H9 (cell line): ENCODE results near the gene KCMF1. TPM values are rescaled to one million over a fixed set of nuclear protein-coding genes. Genes with fewer than 3 reads are reported as not detected.

Experiments used
- DNase-seq: peaks from one replicate; pipeline ENCODE4 v3.0.0-alpha.2; 2017
- H2AFZ ChIP-seq: one replicate; pipeline ENCODE4 v1.6.1; 2013; ENCODE audit warnings: mild to moderate bottlenecking, low read length, control low read depth, moderate library complexity
- H2AK5ac ChIP-seq: 2 replicates; pipeline ENCODE4 v1.6.1; 2013; ENCODE audit warnings: low read length, control low read depth, mixed read lengths; ENCODE audit not compliant: insufficient read length
- H2BK120ac ChIP-seq: one replicate; pipeline ENCODE4 v1.6.1; 2013; ENCODE audit warnings: low read depth, mild to moderate bottlenecking, low read length, control low read depth, inconsistent platforms; ENCODE audit not compliant: poor library complexity, severe bottlenecking
- H2BK12ac ChIP-seq: 2 replicates; pipeline ENCODE4 v1.6.1; 2013; ENCODE audit warnings: low read length, control low read depth, mixed read lengths, low read depth; ENCODE audit not compliant: insufficient read length
- H2BK15ac ChIP-seq: 2 replicates; pipeline ENCODE4 v1.6.1; 2013; ENCODE audit warnings: low read depth, low read length, control low read depth
- H2BK20ac ChIP-seq: one replicate; pipeline ENCODE4 v1.6.1; 2013; ENCODE audit warnings: low read depth, mild to moderate bottlenecking, low read length, control low read depth, inconsistent platforms; ENCODE audit not compliant: poor library complexity, severe bottlenecking
- H2BK5ac ChIP-seq: 2 replicates; pipeline ENCODE4 v1.6.1; 2013; ENCODE audit warnings: low read length, control low read depth, mixed read lengths; ENCODE audit not compliant: insufficient read length
- H3K14ac ChIP-seq: 2 replicates; pipeline ENCODE4 v1.6.1; 2013; ENCODE audit warnings: low read length, control low read depth; ENCODE audit not compliant: insufficient read depth
- H3K18ac ChIP-seq: 2 replicates; pipeline ENCODE4 v1.6.1; 2013; ENCODE audit warnings: low read depth, mild to moderate bottlenecking, mixed read lengths, low read length, control low read depth; ENCODE audit not compliant: insufficient read length
- H3K23ac ChIP-seq: 2 replicates; pipeline ENCODE4 v1.6.1; 2013; ENCODE audit warnings: low read length, control low read depth, mixed read lengths, low read depth; ENCODE audit not compliant: insufficient read length
- H3K23me2 ChIP-seq: 2 replicates; pipeline ENCODE4 v1.6.1; 2013; ENCODE audit warnings: low read depth, mild to moderate bottlenecking, mixed read lengths, low read length, control low read depth; ENCODE audit not compliant: insufficient read length, poor library complexity, severe bottlenecking
- H3K27ac ChIP-seq: 2 replicates; pipeline ENCODE4 v1.5.1; 2013; ENCODE audit warnings: low read length, control low read depth, mixed read lengths, low read depth; ENCODE audit not compliant: insufficient read length
- H3K27me3 ChIP-seq: 2 replicates; pipeline ENCODE4 v1.6.1; 2013; ENCODE audit warnings: low read length, control low read depth, inconsistent platforms; ENCODE audit not compliant: insufficient read depth
- H3K4ac ChIP-seq: 2 replicates; pipeline ENCODE4 v1.6.1; 2013; ENCODE audit warnings: low read depth, mild to moderate bottlenecking, control low read depth, inconsistent platforms, low read length, moderate library complexity
- H3K4me1 ChIP-seq: 2 replicates; pipeline ENCODE4 v1.6.1; 2013; ENCODE audit warnings: low read length, control low read depth, inconsistent platforms; ENCODE audit not compliant: insufficient read depth
- H3K4me2 ChIP-seq: 2 replicates; pipeline ENCODE4 v1.6.1; 2013; ENCODE audit warnings: low read length, control low read depth, mixed read lengths; ENCODE audit not compliant: insufficient read length, insufficient read depth
- H3K56ac ChIP-seq: 2 replicates; pipeline ENCODE4 v1.6.1; 2013; ENCODE audit warnings: low read depth, mild to moderate bottlenecking, mixed read lengths, low read length, control low read depth; ENCODE audit not compliant: insufficient read length
- H3K79me1 ChIP-seq: 2 replicates; pipeline ENCODE4 v1.6.1; 2013; ENCODE audit warnings: low read depth, mild to moderate bottlenecking, moderate library complexity, low read length, control low read depth, inconsistent platforms; ENCODE audit not compliant: insufficient read depth, poor library complexity, severe bottlenecking
- H3K79me2 ChIP-seq: 2 replicates; pipeline ENCODE4 v1.6.1; 2013; ENCODE audit warnings: low read length, control low read depth, inconsistent platforms; ENCODE audit not compliant: insufficient read depth
- H3K9ac ChIP-seq: 2 replicates; pipeline ENCODE4 v1.6.1; 2013; ENCODE audit warnings: low read length, control low read depth, mixed read lengths; ENCODE audit not compliant: insufficient read length; ENCODE audit errors: extremely low read depth
- H3K9me3 ChIP-seq: one replicate; pipeline ENCODE4 v1.6.1; 2013; ENCODE audit warnings: low read depth, low read length, inconsistent platforms; ENCODE audit not compliant: control insufficient read depth
- H3T11ph ChIP-seq: one replicate; pipeline ENCODE4 v1.6.1; 2013; ENCODE audit warnings: mild to moderate bottlenecking, low read length, control low read depth, inconsistent platforms
- H4K20me1 ChIP-seq: one replicate; pipeline ENCODE4 v1.6.1; 2013; ENCODE audit not compliant: control insufficient read depth, insufficient read length, insufficient read depth
- H4K5ac ChIP-seq: 2 replicates; pipeline ENCODE4 v1.6.1; 2013; ENCODE audit warnings: low read depth, mild to moderate bottlenecking, mixed read lengths, low read length, control low read depth; ENCODE audit not compliant: insufficient read length
- H4K8ac ChIP-seq: replicated peaks from 2 replicates; pipeline ENCODE4 v1.6.1; 2013; ENCODE audit warnings: low read length, control low read depth, mixed read lengths, low read depth; ENCODE audit not compliant: insufficient read length
- H4K91ac ChIP-seq: 2 replicates; pipeline ENCODE4 v1.6.1; 2013; ENCODE audit warnings: low read depth, mild to moderate bottlenecking, moderate library complexity, mixed read lengths, low read length, control low read depth; ENCODE audit not compliant: insufficient read length
- H3K27ac Mint-ChIP-seq, 3 experiments: 2 replicates in 2 of 3; 3 replicates in 1 of 3; pipeline ENCODE4 v1.8.0; 2020 to 2021; ENCODE audit warnings: mixed read lengths in 3 of 3, mild to moderate bottlenecking in 1 of 3, moderate library complexity in 1 of 3
- H3K27me3 Mint-ChIP-seq: 2 replicates; pipeline ENCODE4 v1.8.0; 2021; ENCODE audit warnings: low read depth, mild to moderate bottlenecking, moderate library complexity, mixed read lengths
- H3K36me3 Mint-ChIP-seq, 3 experiments: 2 replicates in 2 of 3; 3 replicates in 1 of 3; pipeline ENCODE4 v1.8.0; 2020 to 2021; ENCODE audit warnings: low read depth in 3 of 3, mixed read lengths in 3 of 3; ENCODE audit not compliant: insufficient read depth in 1 of 3
- H3K4me1 Mint-ChIP-seq, 2 experiments: 2 replicates each; pipeline ENCODE4 v1.8.0; 2020; ENCODE audit warnings: mixed read lengths in 2 of 2
- H3K4me3 Mint-ChIP-seq, 2 experiments: 2 replicates in 1 of 2; 3 replicates in 1 of 2; pipeline ENCODE4 v1.8.0; 2020 to 2021; ENCODE audit warnings: mild to moderate bottlenecking in 2 of 2, mixed read lengths in 2 of 2, moderate library complexity in 1 of 2
- H3K9me3 Mint-ChIP-seq, 2 experiments: 2 replicates in 1 of 2; 3 replicates in 1 of 2; pipeline ENCODE4 v1.8.0; 2020; ENCODE audit warnings: mild to moderate bottlenecking in 2 of 2, mixed read lengths in 2 of 2, moderate library complexity in 1 of 2
- WGBS: extraction: QIAGEN DNeasy Blood & Tissue Kit; methylation state at CpG from one replicate; pipeline ENCODE4 v1.1.7; 2013; ENCODE audit warnings: missing lambda C conversion rate, low lambda C conversion rate, mixed read lengths; ENCODE audit not compliant: insufficient read length; ENCODE audit errors: extremely low coverage; 5-methylcytosine and 5-hydroxymethylcytosine counted together
- total RNA-seq: library from RNA; stranded (reverse); gene quantifications from 2 replicates; pipeline ENCODE4 v1.2.1, GENCODE V29; 2021
- TF ChIP-seq, protein P1 (sequence below): fragments of 200-600 bp; sonication (generic); conservative IDR thresholded peaks from 3 replicates; pipeline ENCODE4 v1.8.0; 2021; ENCODE audit warnings: antibody characterized with exemption, mild to moderate bottlenecking

The KCMF1 gene
- total RNA-seq, 1 experiment from 2014 or later, result 113 TPM

DNA sequence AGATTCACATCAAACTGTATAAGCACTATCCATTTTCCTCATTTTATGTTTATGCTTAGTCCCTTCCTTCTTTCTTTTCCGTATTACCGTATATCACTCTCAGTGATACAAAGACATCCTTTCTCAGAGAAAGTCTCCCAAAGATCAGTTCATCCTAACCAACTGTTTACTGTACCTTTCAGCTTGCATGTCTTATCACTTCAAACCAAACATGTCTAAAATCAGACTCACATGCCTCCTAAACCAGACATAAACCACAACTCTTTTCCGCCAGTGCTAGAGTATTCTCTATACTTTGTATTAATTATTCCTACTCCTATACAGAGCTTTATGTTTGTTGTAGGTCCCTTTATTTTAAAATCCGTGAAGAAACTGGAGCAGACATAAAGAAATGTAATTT is 41.5 kb downstream of the KCMF1 start:
- peak overlapping the region in 2 of 3 experiments; percentile 10 to 33; a peak in 3 of 7 replicates for H3K27ac Mint-ChIP-seq
- Histone ChIP-seq H3K79me1 (no peaks in the 10 kb centered on the region), H4K20me1 (no peaks in the 10 kb centered on the region)

More for the DNA sequence above, 41.5 kb downstream of the KCMF1 start:
- Mint-ChIP-seq H3K27me3 (no peaks in the 10 kb centered on the region; the same call in 1 of the 2 replicates), H3K36me3 (peaks cover 4 to 17% (median 9%) of the 10 kb centered on the region in 3 experiments; a peak in 6 of 7 replicates), H3K4me3 (no peak overlapping the region), H3K9me3 (peaks cover 0 to under 1% of the 10 kb centered on the region in 2 experiments; a peak in 1 of 5 replicates), H3K4me1 (peaks cover 48 to 54% of the 10 kb centered on the region in 2 experiments)
- Histone ChIP-seq H2BK12ac (no peak overlapping the region), H4K91ac (no peak overlapping the region), H2AFZ (no peak overlapping the region), H2BK15ac (no peak overlapping the region), H2BK20ac (no peak overlapping the region), H3T11ph (no peak overlapping the region), H3K4me1 (peaks cover 3% of the 10 kb centered on the region; the same call in 1 of the 2 replicates), H3K18ac (no peak overlapping the region), H3K9ac (no peak overlapping the region), H3K14ac (no peak overlapping the region), H3K27ac (no peak overlapping the region), H3K27me3 (no peaks in the 10 kb centered on the region), H4K8ac (no peak overlapping the region), H3K23me2 (no peaks in the 10 kb centered on the region), H2BK5ac (no peak overlapping the region), H3K79me2 (peaks cover 15% of the 10 kb centered on the region; the same call in 1 of the 2 replicates), H2BK120ac (no peak overlapping the region), H3K4ac (no peak overlapping the region), H3K23ac (no peak overlapping the region), H3K4me2 (no peak overlapping the region), H3K56ac (no peak overlapping the region), H2AK5ac (no peak overlapping the region), H4K5ac (no peak overlapping the region), H3K9me3 (no peaks in the 10 kb centered on the region)
- TF ChIP-seq, protein P1, sequence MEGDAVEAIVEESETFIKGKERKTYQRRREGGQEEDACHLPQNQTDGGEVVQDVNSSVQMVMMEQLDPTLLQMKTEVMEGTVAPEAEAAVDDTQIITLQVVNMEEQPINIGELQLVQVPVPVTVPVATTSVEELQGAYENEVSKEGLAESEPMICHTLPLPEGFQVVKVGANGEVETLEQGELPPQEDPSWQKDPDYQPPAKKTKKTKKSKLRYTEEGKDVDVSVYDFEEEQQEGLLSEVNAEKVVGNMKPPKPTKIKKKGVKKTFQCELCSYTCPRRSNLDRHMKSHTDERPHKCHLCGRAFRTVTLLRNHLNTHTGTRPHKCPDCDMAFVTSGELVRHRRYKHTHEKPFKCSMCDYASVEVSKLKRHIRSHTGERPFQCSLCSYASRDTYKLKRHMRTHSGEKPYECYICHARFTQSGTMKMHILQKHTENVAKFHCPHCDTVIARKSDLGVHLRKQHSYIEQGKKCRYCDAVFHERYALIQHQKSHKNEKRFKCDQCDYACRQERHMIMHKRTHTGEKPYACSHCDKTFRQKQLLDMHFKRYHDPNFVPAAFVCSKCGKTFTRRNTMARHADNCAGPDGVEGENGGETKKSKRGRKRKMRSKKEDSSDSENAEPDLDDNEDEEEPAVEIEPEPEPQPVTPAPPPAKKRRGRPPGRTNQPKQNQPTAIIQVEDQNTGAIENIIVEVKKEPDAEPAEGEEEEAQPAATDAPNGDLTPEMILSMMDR, result no peak
- no peak for DNase-seq
- WGBS, result no CpG with 5 or more reads among the region's 4 CpGs
